Liver (tissue), 9 donors: ENCODE data around the gene MIR17HG. TPM values are rescaled to one million over a fixed set of nuclear protein-coding genes. Genes with fewer than 3 reads are reported as not detected.
A peak's percentile ranks its signal among the peaks of the same experiment; 100 is the strongest.

Source experiments
- DNase-seq: peaks from one replicate; pipeline ENCODE4 v3.0.0-alpha.2; 2017; ENCODE audit warnings: low spot score
- H3K27ac ChIP-seq, 2 donors: one replicate each; pipeline ENCODE4 v1.7.0; 2013; ENCODE audit warnings: inconsistent platforms in 2 of 2, low read length in 2 of 2, control low read depth in 1 of 2, low read depth in 1 of 2, mild to moderate bottlenecking in 1 of 2
- H3K27me3 ChIP-seq, 4 donors: one replicate each; pipeline versions ENCODE4 v1.6.1 to v1.7.0; 2013; ENCODE audit warnings: low read length in 3 of 4, inconsistent platforms in 1 of 4, mild to moderate bottlenecking in 1 of 4, moderate library complexity in 1 of 4; ENCODE audit not compliant: control insufficient read depth in 4 of 4, insufficient read depth in 4 of 4
- H3K36me3 ChIP-seq, 4 donors: one replicate each; pipeline versions ENCODE4 v1.6.1 to v1.7.0; 2013; ENCODE audit warnings: low read length in 3 of 4, mild to moderate bottlenecking in 3 of 4, low read depth in 1 of 4, moderate library complexity in 1 of 4; ENCODE audit not compliant: control insufficient read depth in 4 of 4, insufficient read depth in 3 of 4
- H3K4me1 ChIP-seq, 4 donors: one replicate each; pipeline versions ENCODE4 v1.6.1 to v1.7.0; 2013; ENCODE audit warnings: low read length in 3 of 4, mild to moderate bottlenecking in 3 of 4, moderate library complexity in 1 of 4; ENCODE audit not compliant: control insufficient read depth in 4 of 4, insufficient read depth in 4 of 4
- H3K4me3 ChIP-seq, 3 donors: one replicate each; pipeline versions ENCODE4 v1.6.1 to v1.7.0; 2013; ENCODE audit warnings: low read length in 3 of 3, control low read depth in 1 of 3, low read depth in 1 of 3, mild to moderate bottlenecking in 1 of 3
- H3K9ac ChIP-seq, 2 donors: one replicate each; pipeline ENCODE4 v1.7.0; 2013; ENCODE audit warnings: low read length in 2 of 2, mild to moderate bottlenecking in 2 of 2, moderate library complexity in 2 of 2, control low read depth in 1 of 2, low read depth in 1 of 2
- H3K9me3 ChIP-seq, 4 donors: one replicate each; pipeline versions ENCODE4 v1.6.1 to v1.7.0; 2013; ENCODE audit warnings: low read length in 3 of 4; ENCODE audit not compliant: control insufficient read depth in 4 of 4
- FOXA1 ChIP-seq: IDR thresholded peaks from 2 replicates; pipeline ENCODE4 v1.6.1; 2016; ENCODE audit warnings: antibody characterized with exemption
- GABPA ChIP-seq, 2 donors: IDR thresholded peaks in 1 of 2; conservative IDR thresholded peaks in 1 of 2; 2 replicates each; pipeline ENCODE4 v1.6.1; 2016; ENCODE audit warnings: antibody characterized with exemption in 2 of 2, mild to moderate bottlenecking in 1 of 2, moderate library complexity in 1 of 2
- JUND ChIP-seq, 2 donors: IDR thresholded peaks; 2 replicates each; pipeline ENCODE4 v1.6.1; 2016; ENCODE audit warnings: antibody characterized with exemption in 2 of 2
- NR2F2 ChIP-seq: IDR thresholded peaks from 2 replicates; pipeline ENCODE4 v1.6.1; 2016; ENCODE audit warnings: antibody characterized with exemption
- RAD21 ChIP-seq, 2 donors: IDR thresholded peaks; 2 replicates each; pipeline ENCODE4 v1.6.1; 2016; ENCODE audit warnings: antibody characterized with exemption in 2 of 2, mild to moderate bottlenecking in 2 of 2
- RXRA ChIP-seq, 2 donors: IDR thresholded peaks; 2 replicates each; pipeline ENCODE4 v1.6.1; 2017 to 2018; ENCODE audit warnings: antibody characterized with exemption in 2 of 2, mild to moderate bottlenecking in 1 of 2
- SP1 ChIP-seq: IDR thresholded peaks from 2 replicates; pipeline ENCODE4 v1.6.1; 2018; ENCODE audit warnings: antibody characterized with exemption, mild to moderate bottlenecking
- YY1 ChIP-seq: IDR thresholded peaks from 2 replicates; pipeline ENCODE4 v1.6.1; 2016; ENCODE audit warnings: antibody characterized with exemption, mild to moderate bottlenecking
- WGBS: extraction: QIAGEN DNeasy Blood & Tissue Kit; methylation state at CpG from one replicate; pipeline ENCODE4 v1.1.7; 2013; 5-methylcytosine and 5-hydroxymethylcytosine counted together
- polyA plus RNA-seq, 2 donors: library from polyadenylated mRNA; stranded (reverse) in 1 of 2; unstranded in 1 of 2; fragments of 200-250 nt in 1 of 2; fragments of >200 nt in 1 of 2; fragmentation: Nextera tagmentation in 1 of 2; extraction: Ambion mirVana in 1 of 2; gene quantifications; one replicate each; pipeline versions ENCODE4 v1.2.1 to v1.2.3, GENCODE V29; 2013 to 2015
- total RNA-seq, 2 donors: library from RNA; depleted of rRNA; stranded (reverse); fragments of >200 nt; gene quantifications; one replicate each; pipeline ENCODE4 v1.2.3, GENCODE V29; 2014
- TF ChIP-seq, protein P1 (sequence below): IDR thresholded peaks from 2 replicates; pipeline ENCODE4 v1.6.1; 2016; ENCODE audit warnings: antibody characterized with exemption
- TF ChIP-seq, protein P2 (sequence below): fragments of 150-350 bp; IDR thresholded peaks from 2 replicates; pipeline ENCODE4 v1.5.1; 2017; ENCODE audit warnings: improper control_type of control experiment, low read depth, low read length; ENCODE audit not compliant: missing input control
- TF ChIP-seq, protein P3 (sequence below): IDR thresholded peaks from 2 replicates; pipeline ENCODE4 v1.6.1; 2016; ENCODE audit warnings: antibody characterized with exemption
- donor health status: healthy.
- donor health status: healthy.
- donor health status: healthy.
- donor health status: healthy.
- donor health status: healthy.

The MIR17HG gene
- total and polyA plus RNA-seq, 4 donors = 0.27 to 7.7 (median 4.4) TPM

DNA sequence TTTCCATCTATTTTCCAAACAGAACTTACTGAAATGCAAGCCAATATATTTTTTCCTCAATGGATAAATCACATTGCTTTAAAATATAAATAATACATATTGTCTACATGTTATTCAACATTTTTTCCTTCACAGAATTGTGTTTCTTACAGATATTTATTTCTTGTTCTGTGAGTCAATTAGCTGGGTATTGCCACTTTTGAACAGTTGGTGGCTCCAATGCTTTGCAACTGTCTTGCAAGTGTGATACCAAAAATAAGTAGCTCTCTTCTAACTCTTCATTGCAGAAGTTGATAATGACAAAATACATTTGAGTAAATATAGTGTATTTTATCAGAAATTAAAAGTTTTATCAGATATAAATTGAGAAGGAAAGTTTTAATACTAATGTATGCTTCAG lies 33.9 kb downstream of the MIR17HG start:
- H3K27me3 ChIP-seq = no peaks in the 10 kb centered on the region
- H3K4me3 ChIP-seq = no peak overlapping the region
- no peaks in the 10 kb centered on the region for H3K9me3 ChIP-seq
- H3K9ac ChIP-seq = no peak overlapping the region
- no peaks in the 10 kb centered on the region for H3K36me3 ChIP-seq
- H3K27ac ChIP-seq = no peak overlapping the region
- no peak for DNase-seq
- TF ChIP-seq RAD21 (IDR thresholded peaks at IDR 0.05) = peak; percentile 78 to 79
- TF ChIP-seq, protein P1, sequence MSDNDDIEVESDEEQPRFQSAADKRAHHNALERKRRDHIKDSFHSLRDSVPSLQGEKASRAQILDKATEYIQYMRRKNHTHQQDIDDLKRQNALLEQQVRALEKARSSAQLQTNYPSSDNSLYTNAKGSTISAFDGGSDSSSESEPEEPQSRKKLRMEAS = no peak
- TF ChIP-seq, protein P2, sequence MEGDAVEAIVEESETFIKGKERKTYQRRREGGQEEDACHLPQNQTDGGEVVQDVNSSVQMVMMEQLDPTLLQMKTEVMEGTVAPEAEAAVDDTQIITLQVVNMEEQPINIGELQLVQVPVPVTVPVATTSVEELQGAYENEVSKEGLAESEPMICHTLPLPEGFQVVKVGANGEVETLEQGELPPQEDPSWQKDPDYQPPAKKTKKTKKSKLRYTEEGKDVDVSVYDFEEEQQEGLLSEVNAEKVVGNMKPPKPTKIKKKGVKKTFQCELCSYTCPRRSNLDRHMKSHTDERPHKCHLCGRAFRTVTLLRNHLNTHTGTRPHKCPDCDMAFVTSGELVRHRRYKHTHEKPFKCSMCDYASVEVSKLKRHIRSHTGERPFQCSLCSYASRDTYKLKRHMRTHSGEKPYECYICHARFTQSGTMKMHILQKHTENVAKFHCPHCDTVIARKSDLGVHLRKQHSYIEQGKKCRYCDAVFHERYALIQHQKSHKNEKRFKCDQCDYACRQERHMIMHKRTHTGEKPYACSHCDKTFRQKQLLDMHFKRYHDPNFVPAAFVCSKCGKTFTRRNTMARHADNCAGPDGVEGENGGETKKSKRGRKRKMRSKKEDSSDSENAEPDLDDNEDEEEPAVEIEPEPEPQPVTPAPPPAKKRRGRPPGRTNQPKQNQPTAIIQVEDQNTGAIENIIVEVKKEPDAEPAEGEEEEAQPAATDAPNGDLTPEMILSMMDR = peak; percentile 32
- no peaks in the 10 kb centered on the region for H3K4me1 ChIP-seq

DNA sequence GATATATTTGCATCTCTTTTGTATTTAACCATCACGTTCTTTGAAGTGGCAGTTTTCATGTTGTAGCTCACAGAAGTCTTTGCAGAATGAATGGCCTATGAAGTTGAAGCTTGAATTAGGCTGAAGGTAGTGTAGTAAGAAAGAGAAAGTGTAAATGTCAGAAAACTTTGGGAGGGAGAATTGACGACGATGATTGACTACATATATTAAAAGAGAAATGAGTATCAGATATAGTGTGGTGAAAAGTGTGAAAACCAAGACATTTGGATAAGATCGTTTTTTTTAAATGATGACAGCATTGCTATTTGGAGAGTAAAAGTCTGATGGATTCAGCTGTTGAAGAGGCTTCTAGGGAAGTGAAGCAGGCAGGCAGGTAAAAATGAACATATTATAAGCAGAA lies 36.3 kb downstream of the MIR17HG start:
- Histone ChIP-seq H3K4me3 (no peak overlapping the region), H3K36me3 (no peaks in the 10 kb centered on the region), H3K9me3 (no peaks in the 10 kb centered on the region), H3K27me3 (no peaks in the 10 kb centered on the region), H3K27ac (no peak overlapping the region), H3K9ac (no peak overlapping the region), H3K4me1 (no peaks in the 10 kb centered on the region)
- no peak for DNase-seq
- WGBS = 80% methylated on average over 4 of the region's 4 CpGs
- TF ChIP-seq FOXA1 (no peak), RXRA (IDR thresholded peaks at IDR 0.05) (no peak), SP1 (no peak), NR2F2 (no peak), GABPA (IDR thresholded peaks at IDR 0.05 in 1 of 2, conservative IDR thresholded peaks at IDR 0.05 in 1 of 2) (no peak)
- TF ChIP-seq, protein P3, sequence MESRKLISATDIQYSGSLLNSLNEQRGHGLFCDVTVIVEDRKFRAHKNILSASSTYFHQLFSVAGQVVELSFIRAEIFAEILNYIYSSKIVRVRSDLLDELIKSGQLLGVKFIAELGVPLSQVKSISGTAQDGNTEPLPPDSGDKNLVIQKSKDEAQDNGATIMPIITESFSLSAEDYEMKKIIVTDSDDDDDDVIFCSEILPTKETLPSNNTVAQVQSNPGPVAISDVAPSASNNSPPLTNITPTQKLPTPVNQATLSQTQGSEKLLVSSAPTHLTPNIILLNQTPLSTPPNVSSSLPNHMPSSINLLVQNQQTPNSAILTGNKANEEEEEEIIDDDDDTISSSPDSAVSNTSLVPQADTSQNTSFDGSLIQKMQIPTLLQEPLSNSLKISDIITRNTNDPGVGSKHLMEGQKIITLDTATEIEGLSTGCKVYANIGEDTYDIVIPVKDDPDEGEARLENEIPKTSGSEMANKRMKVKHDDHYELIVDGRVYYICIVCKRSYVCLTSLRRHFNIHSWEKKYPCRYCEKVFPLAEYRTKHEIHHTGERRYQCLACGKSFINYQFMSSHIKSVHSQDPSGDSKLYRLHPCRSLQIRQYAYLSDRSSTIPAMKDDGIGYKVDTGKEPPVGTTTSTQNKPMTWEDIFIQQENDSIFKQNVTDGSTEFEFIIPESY = no peak

DNA sequence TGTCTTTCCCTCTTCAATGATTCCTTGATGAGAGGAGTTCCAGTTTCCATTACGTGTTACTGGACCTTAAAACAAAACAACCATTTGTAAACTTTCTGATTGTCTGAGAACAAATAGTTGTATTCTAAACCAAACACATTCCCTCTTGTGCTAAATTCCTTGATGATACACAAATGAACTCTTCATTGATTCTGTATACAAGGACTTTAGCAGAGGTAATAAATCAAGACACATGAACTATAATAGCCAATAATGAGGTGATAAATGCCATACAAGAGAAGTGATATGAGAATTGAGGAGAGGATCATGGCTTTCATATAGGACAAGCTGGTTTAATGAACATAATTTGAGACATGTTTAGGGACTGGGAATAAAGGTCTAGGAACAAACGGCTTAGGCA lies 37.4 kb downstream of the MIR17HG start:
- 85% methylated on average over 2 of the region's 2 CpGs for WGBS
- H3K9me3 ChIP-seq = no peaks in the 10 kb centered on the region
- H3K36me3 ChIP-seq = no peaks in the 10 kb centered on the region
- no peak for TF ChIP-seq JUND (IDR thresholded peaks at IDR 0.05)
- TF ChIP-seq, protein P1 = no peak
- TF ChIP-seq YY1 = no peak
- H3K4me3 ChIP-seq = no peak overlapping the region
- DNase-seq = no peak
- no peaks in the 10 kb centered on the region for H3K4me1 ChIP-seq
- H3K27me3 ChIP-seq = no peaks in the 10 kb centered on the region
- no peak overlapping the region for H3K27ac ChIP-seq
- H3K9ac ChIP-seq = no peak overlapping the region
